ENCODE data around the gene SLC41A3.
"Not testable (repeated sequence)": the region's sequence is repeated elsewhere in the genome, so short reads cannot be mapped to it uniquely, and the experiment has no call there.

SLC41A3 gene

GRCh38 chr3:126051234-126051633 lies 32.7 kb downstream of the SLC41A3 start:
- DNase-seq = no peak

GRCh38 chr3:126050626-126051025 lies 33.3 kb downstream of the SLC41A3 start:
- DNase-seq = no peak

- no peak for DNase-seq
These were observed 33.9 kb downstream of the SLC41A3 start for GRCh38 chr3:126050050-126050392.

- no peak for DNase-seq
These were observed 34.5 kb downstream of the SLC41A3 start for GRCh38 chr3:126049289-126050049.

GRCh38 chr3:126040386-126040785 lies 43.5 kb downstream of the SLC41A3 start:
- no peak for DNase-seq

GRCh38 chr3:126039870-126040269 lies 44.1 kb downstream of the SLC41A3 start:
- DNase-seq = no peak

- not testable (repeated sequence) for DNase-seq
These were observed 45.1 kb downstream of the SLC41A3 start for GRCh38 chr3:126038791-126039190.

- DNase-seq = no peak
These were observed 47.8 kb downstream of the SLC41A3 start for GRCh38 chr3:126036056-126036549.

GRCh38 chr3:126035362-126036050 lies 48.4 kb downstream of the SLC41A3 start:
- DNase-seq = no peak

- DNase-seq = no peak
These were observed 49.2 kb downstream of the SLC41A3 start for GRCh38 chr3:126034481-126035361.

GRCh38 chr3:126033765-126034164 lies 50.2 kb downstream of the SLC41A3 start:
- DNase-seq = no peak

GRCh38 chr3:126033051-126033745 lies 50.7 kb downstream of the SLC41A3 start:
- DNase-seq = no peak

- DNase-seq = no peak
These were observed 51.9 kb downstream of the SLC41A3 start for GRCh38 chr3:126031981-126032471.

- no peak for DNase-seq
These were observed 53.5 kb downstream of the SLC41A3 start for GRCh38 chr3:126030455-126030854.

- DNase-seq = no peak
These were observed 54.7 kb downstream of the SLC41A3 start for GRCh38 chr3:126029241-126029640.

- DNase-seq = no peak
These were observed 55.8 kb downstream of the SLC41A3 start for GRCh38 chr3:126028096-126028495.

GRCh38 chr3:126026761-126027160 lies 57.2 kb downstream of the SLC41A3 start:
- DNase-seq = no peak

- DNase-seq = no peak
These were observed 57.6 kb downstream of the SLC41A3 start for GRCh38 chr3:126026277-126026751.

GRCh38 chr3:126025862-126026261 lies 58.1 kb downstream of the SLC41A3 start:
- no peak for DNase-seq

GRCh38 chr3:126025116-126025729 lies 58.7 kb downstream of the SLC41A3 start:
- DNase-seq = no peak

GRCh38 chr3:126024049-126024854 lies 59.7 kb downstream of the SLC41A3 start:
- no peak for DNase-seq
